GM19238 (cell line): ENCODE measurements around the gene ATCAY.
"Not testable (repeated sequence)": the region's sequence is repeated elsewhere in the genome, so short reads cannot be mapped to it uniquely, and the experiment has no call there.

Experiments
- DNase-seq: peaks from one replicate; pipeline ENCODE4 v3.0.0; 2011; ENCODE audit warnings: low spot score; ENCODE audit not compliant: insufficient read length

ATCAY gene

DNA sequence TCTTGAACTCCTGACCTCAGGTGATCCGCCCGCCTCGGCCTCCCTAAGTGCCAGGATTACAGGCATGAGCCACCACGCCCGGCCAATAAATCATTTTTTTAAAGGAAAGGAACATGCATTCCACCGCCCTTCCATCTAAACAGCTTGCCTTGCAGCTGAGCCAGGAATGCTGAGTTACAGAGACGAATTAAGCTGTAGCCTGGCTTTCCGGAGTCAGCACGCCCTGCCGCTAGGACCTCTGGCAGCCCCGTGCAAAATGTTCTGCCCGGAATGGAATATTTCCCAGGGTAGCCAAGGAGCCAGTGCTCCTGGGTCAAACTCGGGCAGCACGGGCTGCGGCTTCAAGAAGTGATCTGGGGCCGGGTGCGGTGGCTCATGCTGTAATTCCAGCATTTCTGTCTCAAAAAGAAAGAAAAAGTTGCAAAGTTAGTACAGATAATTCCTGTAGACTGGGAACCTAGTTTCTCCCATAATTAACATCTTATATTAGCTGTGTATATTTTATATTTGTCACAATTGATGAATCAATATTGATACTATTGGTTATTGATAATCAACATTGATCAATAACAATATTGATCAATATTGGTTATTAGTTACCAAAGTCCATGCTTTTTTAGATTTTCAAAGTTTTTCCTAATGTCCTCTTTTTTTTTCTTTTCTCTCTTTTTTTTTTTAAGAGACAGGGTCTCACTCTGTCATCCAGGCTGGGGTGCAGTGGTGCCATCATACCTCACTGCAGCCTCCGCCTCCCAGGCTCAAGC, 19.2 kb downstream of the ATCAY start:
- no peak for DNase-seq

DNA sequence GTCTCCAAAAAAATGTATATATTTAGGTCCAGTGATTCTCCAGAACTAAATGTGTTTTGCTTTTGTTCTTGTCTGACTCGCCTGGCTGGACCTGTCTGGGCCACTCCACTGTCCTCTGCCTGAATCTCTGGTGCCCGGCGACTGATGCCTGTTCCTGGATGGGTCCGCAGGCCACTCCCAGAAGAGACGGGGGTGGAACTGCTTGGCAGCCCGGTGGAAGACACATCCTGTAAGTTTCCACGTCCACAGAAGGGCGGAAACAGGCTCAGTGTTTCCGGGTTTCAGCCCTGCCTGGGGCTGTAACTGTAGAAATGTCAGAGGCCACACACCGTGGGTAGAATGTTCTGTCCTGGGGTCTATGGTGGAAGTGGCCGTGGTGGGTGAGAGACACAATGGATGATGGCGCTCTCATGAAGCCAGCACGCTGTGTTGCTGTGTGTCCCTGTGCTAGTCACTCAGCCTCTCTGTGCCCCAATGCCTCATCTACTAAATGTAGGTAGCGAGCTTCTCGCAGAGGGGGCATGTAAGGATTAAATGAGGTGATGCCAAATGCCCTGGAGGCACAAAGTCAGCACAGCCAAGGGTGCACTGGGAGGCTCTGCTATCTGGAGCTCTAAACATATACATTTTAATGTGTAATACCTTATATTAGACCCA, 22.0 kb downstream of the ATCAY start:
- no peak for DNase-seq

DNA sequence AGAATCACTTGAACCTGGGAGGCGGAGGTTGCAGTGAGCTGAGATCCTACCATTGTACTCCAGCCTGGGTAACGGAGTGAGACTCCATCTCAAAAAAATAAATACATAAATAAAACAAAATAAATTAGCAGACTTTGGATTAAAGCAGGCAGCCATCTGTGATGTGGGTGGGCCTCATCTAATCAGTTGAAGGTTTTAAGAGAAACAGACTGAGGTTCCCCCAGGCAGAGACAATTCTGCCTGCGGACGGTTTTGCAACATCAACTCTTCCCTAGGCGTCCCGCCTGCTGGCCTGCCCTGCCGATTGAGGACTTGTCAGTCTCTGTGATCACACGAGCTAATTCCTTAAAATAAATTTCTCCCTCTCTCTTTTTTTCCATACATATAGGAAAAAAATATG, 23.7 kb downstream of the ATCAY start:
- DNase-seq: no peak

DNA sequence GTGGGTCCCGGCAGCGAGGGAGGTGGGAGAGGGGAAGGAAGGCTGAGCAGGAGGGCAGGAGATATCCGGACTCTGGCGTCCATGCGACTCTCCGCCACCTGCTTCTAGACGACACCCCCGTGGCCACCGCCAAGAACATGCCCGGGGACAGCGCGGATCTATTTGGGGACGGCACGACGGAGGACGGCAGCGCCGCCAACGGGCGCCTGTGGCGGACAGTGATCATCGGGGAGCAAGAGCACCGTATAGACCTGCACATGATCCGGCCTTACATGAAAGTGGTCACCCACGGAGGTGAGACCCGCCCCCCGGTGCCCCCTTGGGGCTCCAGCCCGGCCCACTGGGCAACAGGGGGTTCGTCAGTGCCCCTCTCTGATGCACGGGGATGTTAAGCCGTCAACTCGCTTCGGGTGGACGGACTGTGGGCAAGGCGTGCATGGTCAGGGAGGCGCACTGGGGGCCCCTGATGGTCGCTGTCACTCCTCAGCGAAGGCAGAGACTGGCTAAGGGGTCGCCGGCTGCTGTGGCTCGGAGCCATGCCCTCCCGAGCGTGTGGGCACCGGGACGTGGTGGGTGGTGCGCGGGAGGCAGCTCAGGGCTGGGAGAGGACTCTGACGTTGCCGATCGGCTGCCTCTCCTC, 27.3 kb downstream of the ATCAY start:
- DNase-seq: no peak

DNA sequence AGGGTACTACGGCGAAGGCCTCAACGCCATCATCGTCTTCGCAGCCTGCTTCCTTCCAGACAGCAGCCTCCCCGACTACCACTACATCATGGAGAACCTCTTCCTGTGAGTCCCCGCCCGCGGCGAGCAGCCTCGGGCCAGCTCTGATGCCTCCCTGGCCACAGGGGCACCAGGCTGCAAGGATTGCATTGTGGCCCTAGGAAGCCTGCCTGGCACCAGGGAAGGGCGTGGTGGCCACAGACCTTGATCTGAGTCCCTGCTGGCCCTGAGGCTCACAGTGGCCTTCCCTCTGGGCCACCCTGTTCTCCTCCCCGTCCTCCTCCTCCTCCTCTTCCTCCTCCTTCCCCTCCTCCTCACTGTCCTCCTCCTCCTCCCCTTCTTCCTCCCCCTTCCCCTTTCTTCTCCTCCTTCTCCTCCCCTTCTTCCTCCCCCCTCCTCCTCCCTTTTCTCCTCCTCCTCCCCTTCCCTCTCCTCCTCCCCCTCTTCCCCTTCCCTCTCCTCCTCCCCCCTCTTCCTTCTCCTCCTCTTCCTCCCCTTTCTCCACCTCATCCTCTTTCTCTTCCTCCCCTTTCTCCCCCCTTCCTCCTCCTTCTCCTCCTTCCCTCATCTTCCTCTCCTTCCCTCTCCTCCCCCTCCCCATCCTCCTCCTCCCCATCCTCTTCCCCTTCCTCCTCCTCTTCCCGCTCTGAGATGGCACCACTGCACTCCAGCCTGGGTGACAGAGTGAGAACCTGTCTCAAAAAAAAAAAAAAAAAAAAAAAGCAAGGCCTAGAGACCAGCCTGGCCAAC, 28.0 kb downstream of the ATCAY start:
- DNase-seq: no peak

DNA sequence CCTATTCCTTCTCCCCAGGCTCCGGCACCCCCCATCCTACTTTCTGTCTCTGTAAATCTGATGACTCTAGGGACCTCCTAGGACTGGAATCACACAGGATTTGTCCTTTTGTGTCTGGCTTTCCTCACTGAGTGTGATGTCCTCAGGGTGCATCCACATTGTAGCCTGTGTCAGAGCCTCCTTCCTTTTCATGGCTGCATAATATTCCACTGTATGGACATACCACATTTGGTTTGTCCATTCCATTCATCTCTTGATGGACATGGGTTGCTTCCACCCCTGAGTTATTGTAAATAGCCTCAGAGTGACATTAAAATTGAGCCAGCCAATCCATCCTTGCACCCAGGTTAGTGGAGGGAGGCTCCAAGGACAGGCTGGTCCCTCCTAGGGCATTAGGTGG, 29.6 kb downstream of the ATCAY start:
- no peak for DNase-seq

DNA sequence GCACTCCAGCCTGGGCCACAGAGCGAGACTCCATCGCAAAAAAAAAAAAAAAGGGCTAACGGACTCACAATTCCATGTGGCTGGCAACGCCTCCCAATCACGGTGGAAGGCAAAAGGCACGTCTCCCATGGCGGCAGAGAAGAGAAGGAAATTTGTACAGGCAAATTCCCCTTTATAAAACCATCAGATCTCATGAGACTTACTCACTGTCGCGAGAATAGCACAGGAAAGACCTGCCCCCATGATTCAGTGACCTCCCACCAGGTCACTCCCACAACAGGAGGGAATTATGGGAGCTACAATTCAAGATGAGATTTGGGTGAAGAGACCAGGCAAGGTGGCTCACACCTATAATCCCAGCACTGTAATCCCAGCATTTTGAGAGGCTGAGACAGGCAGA, 33.7 kb downstream of the ATCAY start:
- DNase-seq: no peak

DNA sequence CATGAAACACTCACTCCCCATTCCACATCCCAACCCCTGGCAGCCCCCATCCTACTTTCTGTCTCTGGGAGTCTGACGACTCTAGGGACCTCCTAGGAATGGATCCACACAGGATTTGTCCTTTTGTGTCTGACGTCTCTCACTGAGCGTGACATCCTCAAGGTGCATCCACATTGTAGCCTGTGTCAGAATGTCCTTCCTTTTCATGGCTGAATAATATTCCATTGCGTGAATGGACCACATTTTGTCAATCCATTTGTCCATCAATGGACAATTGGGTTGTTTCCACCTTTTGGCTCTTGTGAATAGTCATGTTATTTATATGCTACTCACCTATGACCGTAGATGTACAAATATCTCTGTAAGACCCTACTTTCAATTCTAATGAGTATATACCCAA, 35.5 kb downstream of the ATCAY start:
- no peak for DNase-seq

DNA sequence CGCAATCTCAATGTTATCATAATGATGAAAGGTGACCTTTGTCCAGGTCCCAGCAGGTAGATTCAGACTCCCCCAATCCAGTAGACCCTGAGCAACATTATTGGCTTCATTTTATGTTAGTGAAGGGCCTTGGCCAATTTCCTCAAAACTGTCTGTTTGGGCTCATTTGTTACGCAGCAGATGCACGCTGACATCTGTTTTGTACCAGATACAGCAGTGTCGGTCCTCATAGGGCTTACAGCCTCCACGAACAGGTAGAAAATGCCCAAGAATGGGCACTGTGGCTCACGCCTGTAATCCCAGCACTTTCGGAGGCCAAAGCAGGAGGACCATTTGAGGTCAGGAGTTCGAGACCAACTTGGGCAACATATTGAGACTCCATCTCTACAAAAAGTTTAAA, 39.3 kb downstream of the ATCAY start:
- no peak for DNase-seq

DNA sequence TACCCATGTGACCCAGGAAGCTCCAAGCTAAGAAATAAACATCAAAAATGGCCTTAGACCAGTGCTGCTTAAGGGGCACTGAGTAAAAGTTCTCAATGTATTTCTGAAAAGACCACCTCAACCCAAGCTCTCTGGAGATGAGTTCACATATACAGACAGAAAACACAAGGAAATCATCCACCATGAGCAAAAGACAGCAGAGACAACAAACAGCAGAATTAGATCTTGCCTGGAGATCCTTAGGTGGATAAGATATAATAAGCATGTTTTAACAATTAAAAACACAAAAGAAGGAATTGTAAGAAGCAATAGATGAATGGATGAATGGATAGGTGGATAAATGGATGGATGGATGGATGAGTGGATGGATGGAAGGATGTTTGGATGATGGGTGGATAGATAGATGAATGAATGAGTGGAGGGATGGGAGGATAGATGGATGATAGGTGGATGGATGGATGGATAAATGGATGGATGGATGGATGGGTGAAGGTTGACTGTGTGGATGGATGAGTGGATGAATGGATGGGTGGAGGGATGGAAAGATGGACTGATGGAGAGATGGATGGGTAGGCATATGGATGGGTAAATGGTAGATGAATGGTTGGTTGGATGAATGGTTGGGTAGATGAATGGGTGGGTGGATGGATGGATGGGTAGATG, 42.7 kb downstream of the ATCAY start:
- no peak for DNase-seq

DNA sequence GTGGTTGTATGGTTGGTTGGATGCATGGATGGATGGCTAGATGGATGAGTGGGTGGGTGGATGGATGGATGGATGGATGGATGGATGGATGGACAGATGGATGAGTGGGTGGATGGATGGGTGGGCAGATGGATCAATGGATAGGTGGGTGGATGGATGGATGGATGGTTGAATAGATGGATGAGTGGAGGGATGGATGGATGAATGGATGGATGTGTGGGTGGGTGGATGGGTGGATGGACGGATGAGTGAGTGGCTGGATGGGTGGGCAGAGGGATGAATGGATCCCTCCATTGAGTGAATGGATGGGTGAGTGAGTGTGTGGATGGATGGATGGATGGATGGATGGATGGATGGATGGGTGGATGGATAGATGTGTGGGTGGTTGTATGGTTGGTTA, 43.4 kb downstream of the ATCAY start:
- DNase-seq: no peak

DNA sequence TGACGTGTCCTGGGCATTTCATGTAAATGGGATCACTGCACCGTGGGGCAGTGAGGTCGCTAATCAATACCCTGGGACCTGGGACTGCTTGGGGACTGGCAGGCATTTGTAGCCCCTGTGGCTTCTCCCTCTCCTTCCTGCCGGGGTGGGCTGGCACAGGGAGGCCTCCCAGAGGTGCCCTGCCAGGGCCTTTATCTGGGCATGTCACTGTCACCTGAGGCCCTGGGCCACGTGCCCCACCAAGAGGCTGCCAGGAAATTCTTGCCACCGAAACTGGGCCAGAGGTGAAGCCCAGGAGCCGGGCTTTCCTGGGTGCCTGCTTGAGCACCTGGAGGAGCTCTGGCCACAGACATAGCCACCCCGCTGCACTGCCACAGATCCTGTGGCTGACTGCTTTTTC, 50.6 kb downstream of the ATCAY start:
- DNase-seq: no peak

DNA sequence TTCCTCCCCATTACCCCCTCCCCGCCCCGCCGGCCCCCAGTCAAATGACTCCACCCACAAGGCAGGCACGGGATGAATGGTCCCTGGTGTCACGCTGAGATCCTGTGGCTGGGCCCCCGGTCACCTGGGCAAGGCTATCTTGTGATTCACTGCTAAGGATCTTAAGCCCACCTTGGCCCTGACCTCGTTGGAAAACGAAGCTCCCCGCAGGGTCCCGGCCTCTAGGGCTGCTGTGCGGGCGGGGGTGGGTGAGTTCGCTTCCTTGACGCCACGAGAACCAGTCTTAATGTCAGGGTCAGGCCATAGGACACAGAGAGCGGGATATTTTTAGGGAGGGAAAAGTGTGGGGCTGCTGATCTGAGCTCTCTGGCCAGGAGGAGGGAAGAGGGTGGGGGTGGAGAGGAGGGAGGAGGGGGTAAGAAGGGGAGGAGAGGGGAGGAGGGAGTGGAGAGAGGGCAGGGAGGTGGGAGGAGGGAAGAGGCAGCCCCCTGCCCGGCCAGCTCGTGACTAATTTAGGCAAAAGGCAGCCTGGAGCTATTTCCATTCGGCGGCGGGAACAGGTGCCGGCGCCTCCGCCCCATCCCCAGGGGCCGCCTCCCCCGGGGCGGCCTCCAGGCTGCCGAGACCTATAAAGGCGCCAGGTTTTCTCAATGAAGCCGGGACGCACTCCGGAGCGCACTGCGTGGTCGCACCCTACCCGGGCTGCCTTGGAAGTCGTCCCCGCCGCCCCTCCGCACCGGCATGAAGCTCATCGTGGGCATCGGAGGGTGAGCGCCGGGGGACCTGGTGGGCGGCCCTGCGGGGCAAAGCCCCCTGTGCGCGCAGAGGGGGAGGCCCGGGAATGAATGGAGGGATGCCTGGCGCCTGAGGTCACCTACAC, 52.7 kb downstream of the ATCAY start, which contains the start of gene NMRK2:
NMRK2 (plus strand) TSS at position 139 of the 880 bp plus-strand sequence; CDS start at position 742, 603 bp downstream.
- no peak for DNase-seq

DNA sequence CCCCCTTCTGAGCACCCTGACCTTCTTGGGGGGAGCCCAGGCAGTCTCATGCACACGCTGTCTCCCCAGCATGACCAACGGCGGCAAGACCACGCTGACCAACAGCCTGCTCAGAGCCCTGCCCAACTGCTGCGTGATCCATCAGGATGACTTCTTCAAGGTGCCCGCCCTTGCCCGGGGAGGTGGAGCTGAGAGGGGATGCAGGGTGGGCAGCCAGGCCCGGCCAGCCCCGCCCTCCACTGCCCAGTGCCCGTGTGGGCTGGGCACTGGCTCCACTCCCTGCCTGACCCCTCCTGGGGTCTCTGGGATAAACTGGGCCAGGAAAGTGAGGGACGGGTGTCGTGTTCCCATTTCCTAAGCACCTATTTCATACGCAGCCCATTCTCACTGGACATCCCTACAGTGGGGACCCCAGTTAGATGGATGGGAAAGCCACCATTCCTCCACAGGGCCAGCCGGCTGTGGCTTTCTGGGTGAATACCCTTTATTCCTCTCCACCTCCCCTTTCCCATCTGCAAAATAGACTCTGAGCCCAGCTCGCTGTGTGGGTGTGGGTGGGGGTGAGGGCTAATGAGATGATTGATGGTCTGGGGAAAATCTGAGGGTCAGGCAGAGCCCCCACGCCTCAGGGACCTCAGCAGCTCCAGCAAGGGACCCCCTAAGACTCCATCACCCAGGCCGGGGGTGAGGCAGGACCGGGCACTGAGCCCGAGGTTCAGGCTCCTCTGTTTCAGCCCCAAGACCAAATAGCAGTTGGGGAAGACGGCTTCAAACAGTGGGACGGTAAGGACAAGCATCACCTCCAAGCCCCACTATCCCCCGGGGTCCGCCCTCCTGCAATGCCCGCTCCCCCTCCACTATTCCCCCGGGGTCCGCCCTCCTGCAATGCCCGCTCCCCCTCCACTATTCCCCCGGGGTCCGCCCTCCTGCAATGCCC, 56.3 kb downstream of the ATCAY start:
- DNase-seq: no peak

DNA sequence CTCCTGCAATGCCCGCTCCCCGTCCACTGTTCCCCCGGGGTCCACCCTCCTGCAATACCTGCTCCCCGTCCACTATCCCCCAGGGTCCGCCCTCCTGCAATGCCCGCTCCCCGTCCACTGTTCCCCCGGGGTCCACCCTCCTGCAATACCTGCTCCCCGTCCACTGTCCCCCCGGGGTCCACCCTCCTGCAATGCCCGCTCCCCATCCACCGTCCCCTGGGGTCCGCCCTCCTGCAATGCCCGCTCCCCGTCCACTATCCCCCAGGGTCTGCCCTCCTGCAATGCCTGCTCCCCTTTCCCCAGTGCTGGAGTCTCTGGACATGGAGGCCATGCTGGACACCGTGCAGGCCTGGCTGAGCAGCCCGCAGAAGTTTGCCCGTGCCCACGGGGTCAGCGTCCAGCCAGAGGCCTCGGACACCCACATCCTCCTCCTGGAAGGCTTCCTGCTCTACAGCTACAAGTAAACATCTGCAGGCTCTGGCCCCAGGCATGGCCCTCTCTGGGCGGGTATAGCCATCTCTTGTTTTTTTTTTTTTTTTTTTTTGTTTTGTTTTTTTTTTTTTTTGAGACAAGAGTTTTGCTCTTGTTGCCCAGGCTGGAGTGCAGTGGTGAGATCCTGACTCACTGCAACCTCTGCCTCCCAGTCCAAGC, 57.9 kb downstream of the ATCAY start:
- DNase-seq: not testable (repeated sequence)

DNA sequence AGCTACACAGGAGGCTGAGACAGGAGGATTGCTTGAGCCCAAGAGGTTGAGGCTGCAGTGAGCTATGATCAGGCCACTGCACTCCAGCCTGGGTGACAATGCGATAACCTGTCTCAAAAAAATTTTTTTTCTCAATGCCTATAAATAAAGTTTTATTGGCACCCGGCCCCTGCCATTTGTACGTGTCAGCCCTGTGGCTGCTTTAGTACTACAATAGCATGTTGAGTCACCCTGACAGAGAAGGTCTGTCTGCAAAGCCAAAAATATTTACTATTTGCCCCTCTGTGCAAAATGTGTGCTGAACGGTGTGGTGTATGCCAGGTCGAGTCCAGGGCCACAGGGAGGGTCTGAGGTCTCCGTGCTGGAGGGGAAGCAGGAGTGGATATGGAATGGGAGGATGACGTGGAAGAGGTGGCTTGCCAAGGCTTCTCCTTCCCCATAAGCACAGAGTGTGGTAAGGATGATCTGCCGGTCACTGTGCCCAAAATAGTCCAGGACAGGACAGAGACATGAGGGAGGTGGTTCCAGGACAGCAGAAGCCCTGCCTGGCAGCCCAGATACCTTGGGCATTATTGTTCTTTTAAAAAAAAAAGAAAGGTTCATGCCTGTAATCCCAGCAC, 62.4 kb downstream of the ATCAY start:
- no peak for DNase-seq

DNA sequence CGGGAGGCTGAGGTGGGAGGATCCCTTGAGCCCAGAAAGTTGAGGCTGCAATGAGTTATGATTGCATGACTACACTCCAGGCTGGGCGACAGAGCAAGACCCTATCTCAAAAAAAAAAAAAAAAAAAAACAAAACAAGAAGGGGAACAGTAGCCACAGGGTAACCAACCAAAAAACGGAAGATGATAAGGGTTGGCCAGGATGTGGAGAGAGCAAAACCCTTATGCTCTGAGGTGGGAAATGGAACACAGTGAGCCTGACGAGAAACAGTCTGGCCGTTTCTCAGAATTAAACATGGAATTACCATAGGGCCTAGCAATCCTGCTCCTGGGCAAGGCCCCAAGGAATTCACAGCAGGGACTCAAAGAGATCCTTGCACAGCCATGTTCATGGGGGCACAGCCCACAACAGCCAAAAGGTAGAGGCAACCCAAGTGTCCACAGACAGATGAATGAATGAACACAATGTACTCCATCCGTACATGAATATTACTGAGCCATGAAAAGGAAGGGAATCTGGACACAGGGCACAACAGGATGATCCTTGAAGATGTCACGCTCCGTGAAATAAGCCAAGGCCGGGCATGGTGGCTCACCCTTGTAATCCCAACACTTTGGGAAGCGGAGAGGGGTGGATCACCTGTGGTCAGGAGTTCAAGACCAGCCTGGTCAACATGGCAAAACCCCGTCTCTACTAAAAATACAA, 63.7 kb downstream of the ATCAY start:
- no peak for DNase-seq

DNA sequence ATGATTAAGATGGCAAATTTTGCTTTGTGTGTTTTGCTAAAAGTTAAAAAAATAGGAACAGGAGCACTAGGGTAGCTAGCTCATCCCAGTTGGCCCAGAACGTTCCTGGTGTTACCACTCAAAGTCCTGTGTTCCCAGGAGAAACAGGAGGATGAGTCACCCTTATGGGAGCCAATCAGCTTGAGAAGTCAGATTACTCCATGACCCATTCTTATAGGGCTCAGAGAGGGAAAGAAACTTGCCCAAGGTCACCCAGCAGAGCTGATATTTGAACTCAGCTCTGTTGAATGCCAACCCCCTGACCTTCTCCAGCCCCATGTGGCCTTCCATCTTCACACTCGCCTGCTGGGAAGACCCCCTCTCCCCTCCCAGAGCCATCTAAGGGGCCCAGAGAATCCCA, 65.4 kb downstream of the ATCAY start:
- DNase-seq: no peak
